H9 (cell line): ENCODE data around the gene VPS18. TPM values are rescaled to one million over a fixed set of nuclear protein-coding genes. Genes with fewer than 3 reads are reported as not detected.
A peak's percentile ranks its signal among the peaks of the same experiment; 100 is the strongest.

Source experiments
- DNase-seq: peaks from one replicate; pipeline ENCODE4 v3.0.0-alpha.2; 2017
- H2AFZ ChIP-seq: one replicate; pipeline ENCODE4 v1.6.1; 2013; ENCODE audit warnings: mild to moderate bottlenecking, low read length, control low read depth, moderate library complexity
- H2AK5ac ChIP-seq: 2 replicates; pipeline ENCODE4 v1.6.1; 2013; ENCODE audit warnings: low read length, control low read depth, mixed read lengths; ENCODE audit not compliant: insufficient read length
- H2BK120ac ChIP-seq: one replicate; pipeline ENCODE4 v1.6.1; 2013; ENCODE audit warnings: low read depth, mild to moderate bottlenecking, low read length, control low read depth, inconsistent platforms; ENCODE audit not compliant: poor library complexity, severe bottlenecking
- H2BK12ac ChIP-seq: 2 replicates; pipeline ENCODE4 v1.6.1; 2013; ENCODE audit warnings: low read length, control low read depth, mixed read lengths, low read depth; ENCODE audit not compliant: insufficient read length
- H2BK15ac ChIP-seq: 2 replicates; pipeline ENCODE4 v1.6.1; 2013; ENCODE audit warnings: low read depth, low read length, control low read depth
- H2BK20ac ChIP-seq: one replicate; pipeline ENCODE4 v1.6.1; 2013; ENCODE audit warnings: low read depth, mild to moderate bottlenecking, low read length, control low read depth, inconsistent platforms; ENCODE audit not compliant: poor library complexity, severe bottlenecking
- H2BK5ac ChIP-seq: 2 replicates; pipeline ENCODE4 v1.6.1; 2013; ENCODE audit warnings: low read length, control low read depth, mixed read lengths; ENCODE audit not compliant: insufficient read length
- H3K14ac ChIP-seq: 2 replicates; pipeline ENCODE4 v1.6.1; 2013; ENCODE audit warnings: low read length, control low read depth; ENCODE audit not compliant: insufficient read depth
- H3K18ac ChIP-seq: 2 replicates; pipeline ENCODE4 v1.6.1; 2013; ENCODE audit warnings: low read depth, mild to moderate bottlenecking, mixed read lengths, low read length, control low read depth; ENCODE audit not compliant: insufficient read length
- H3K23ac ChIP-seq: 2 replicates; pipeline ENCODE4 v1.6.1; 2013; ENCODE audit warnings: low read length, control low read depth, mixed read lengths, low read depth; ENCODE audit not compliant: insufficient read length
- H3K23me2 ChIP-seq: 2 replicates; pipeline ENCODE4 v1.6.1; 2013; ENCODE audit warnings: low read depth, mild to moderate bottlenecking, mixed read lengths, low read length, control low read depth; ENCODE audit not compliant: insufficient read length, poor library complexity, severe bottlenecking
- H3K27ac ChIP-seq: 2 replicates; pipeline ENCODE4 v1.5.1; 2013; ENCODE audit warnings: low read length, control low read depth, mixed read lengths, low read depth; ENCODE audit not compliant: insufficient read length
- H3K27me3 ChIP-seq: 2 replicates; pipeline ENCODE4 v1.6.1; 2013; ENCODE audit warnings: low read length, control low read depth, inconsistent platforms; ENCODE audit not compliant: insufficient read depth
- H3K4ac ChIP-seq: 2 replicates; pipeline ENCODE4 v1.6.1; 2013; ENCODE audit warnings: low read depth, mild to moderate bottlenecking, control low read depth, inconsistent platforms, low read length, moderate library complexity
- H3K4me1 ChIP-seq: 2 replicates; pipeline ENCODE4 v1.6.1; 2013; ENCODE audit warnings: low read length, control low read depth, inconsistent platforms; ENCODE audit not compliant: insufficient read depth
- H3K4me2 ChIP-seq: 2 replicates; pipeline ENCODE4 v1.6.1; 2013; ENCODE audit warnings: low read length, control low read depth, mixed read lengths; ENCODE audit not compliant: insufficient read length, insufficient read depth
- H3K56ac ChIP-seq: 2 replicates; pipeline ENCODE4 v1.6.1; 2013; ENCODE audit warnings: low read depth, mild to moderate bottlenecking, mixed read lengths, low read length, control low read depth; ENCODE audit not compliant: insufficient read length
- H3K79me1 ChIP-seq: 2 replicates; pipeline ENCODE4 v1.6.1; 2013; ENCODE audit warnings: low read depth, mild to moderate bottlenecking, moderate library complexity, low read length, control low read depth, inconsistent platforms; ENCODE audit not compliant: insufficient read depth, poor library complexity, severe bottlenecking
- H3K79me2 ChIP-seq: 2 replicates; pipeline ENCODE4 v1.6.1; 2013; ENCODE audit warnings: low read length, control low read depth, inconsistent platforms; ENCODE audit not compliant: insufficient read depth
- H3K9ac ChIP-seq: 2 replicates; pipeline ENCODE4 v1.6.1; 2013; ENCODE audit warnings: low read length, control low read depth, mixed read lengths; ENCODE audit not compliant: insufficient read length; ENCODE audit errors: extremely low read depth
- H3K9me3 ChIP-seq: one replicate; pipeline ENCODE4 v1.6.1; 2013; ENCODE audit warnings: low read depth, low read length, inconsistent platforms; ENCODE audit not compliant: control insufficient read depth
- H3T11ph ChIP-seq: one replicate; pipeline ENCODE4 v1.6.1; 2013; ENCODE audit warnings: mild to moderate bottlenecking, low read length, control low read depth, inconsistent platforms
- H4K20me1 ChIP-seq: one replicate; pipeline ENCODE4 v1.6.1; 2013; ENCODE audit not compliant: control insufficient read depth, insufficient read length, insufficient read depth
- H4K5ac ChIP-seq: 2 replicates; pipeline ENCODE4 v1.6.1; 2013; ENCODE audit warnings: low read depth, mild to moderate bottlenecking, mixed read lengths, low read length, control low read depth; ENCODE audit not compliant: insufficient read length
- H4K8ac ChIP-seq: replicated peaks from 2 replicates; pipeline ENCODE4 v1.6.1; 2013; ENCODE audit warnings: low read length, control low read depth, mixed read lengths, low read depth; ENCODE audit not compliant: insufficient read length
- H4K91ac ChIP-seq: 2 replicates; pipeline ENCODE4 v1.6.1; 2013; ENCODE audit warnings: low read depth, mild to moderate bottlenecking, moderate library complexity, mixed read lengths, low read length, control low read depth; ENCODE audit not compliant: insufficient read length
- H3K27ac Mint-ChIP-seq, 3 experiments: 2 replicates in 2 of 3; 3 replicates in 1 of 3; pipeline ENCODE4 v1.8.0; 2020 to 2021; ENCODE audit warnings: mixed read lengths in 3 of 3, mild to moderate bottlenecking in 1 of 3, moderate library complexity in 1 of 3
- H3K27me3 Mint-ChIP-seq: 2 replicates; pipeline ENCODE4 v1.8.0; 2021; ENCODE audit warnings: low read depth, mild to moderate bottlenecking, moderate library complexity, mixed read lengths
- H3K36me3 Mint-ChIP-seq, 3 experiments: 2 replicates in 2 of 3; 3 replicates in 1 of 3; pipeline ENCODE4 v1.8.0; 2020 to 2021; ENCODE audit warnings: low read depth in 3 of 3, mixed read lengths in 3 of 3; ENCODE audit not compliant: insufficient read depth in 1 of 3
- H3K4me1 Mint-ChIP-seq, 2 experiments: 2 replicates each; pipeline ENCODE4 v1.8.0; 2020; ENCODE audit warnings: mixed read lengths in 2 of 2
- H3K4me3 Mint-ChIP-seq, 2 experiments: 2 replicates in 1 of 2; 3 replicates in 1 of 2; pipeline ENCODE4 v1.8.0; 2020 to 2021; ENCODE audit warnings: mild to moderate bottlenecking in 2 of 2, mixed read lengths in 2 of 2, moderate library complexity in 1 of 2
- H3K9me3 Mint-ChIP-seq, 2 experiments: 2 replicates in 1 of 2; 3 replicates in 1 of 2; pipeline ENCODE4 v1.8.0; 2020; ENCODE audit warnings: mild to moderate bottlenecking in 2 of 2, mixed read lengths in 2 of 2, moderate library complexity in 1 of 2
- WGBS: extraction: QIAGEN DNeasy Blood & Tissue Kit; methylation state at CpG from one replicate; pipeline ENCODE4 v1.1.7; 2013; ENCODE audit warnings: missing lambda C conversion rate, low lambda C conversion rate, mixed read lengths; ENCODE audit not compliant: insufficient read length; ENCODE audit errors: extremely low coverage; 5-methylcytosine and 5-hydroxymethylcytosine counted together
- total RNA-seq: library from RNA; stranded (reverse); gene quantifications from 2 replicates; pipeline ENCODE4 v1.2.1, GENCODE V29; 2021
- TF ChIP-seq, protein P1 (sequence below): fragments of 200-600 bp; sonication (generic); conservative IDR thresholded peaks from 3 replicates; pipeline ENCODE4 v1.8.0; 2021; ENCODE audit warnings: antibody characterized with exemption, mild to moderate bottlenecking

Gene VPS18
- total RNA-seq, 1 experiment from 2014 or later, result 45.0 TPM

- Histone ChIP-seq H2BK12ac (no peak overlapping the region), H3K9me3 (no peaks in the 10 kb centered on the region), H3K23ac (no peak overlapping the region), H3K56ac (no peak overlapping the region), H3K79me2 (no peaks in the 10 kb centered on the region), H3K23me2 (peaks cover 8% of the 10 kb centered on the region), H2BK15ac (no peak overlapping the region), H4K5ac (no peak overlapping the region), H3K4me1 (no peaks in the 10 kb centered on the region), H3K9ac (peak overlapping the region; percentile 6), H3K27me3 (no peaks in the 10 kb centered on the region; the same call in 1 of the 2 replicates), H3K18ac (peak overlapping the region; percentile 69), H3K14ac (peak overlapping the region; percentile 55), H4K8ac (no peak overlapping the region), H2BK20ac (no peak overlapping the region), H4K91ac (no peak overlapping the region), H3K79me1 (no peaks in the 10 kb centered on the region), H2BK5ac (no peak overlapping the region), H3K4ac (no peak overlapping the region), H3K4me2 (peak overlapping the region; percentile 46), H2AFZ (no peak overlapping the region), H2AK5ac (no peak overlapping the region), H3T11ph (no peak overlapping the region), H3K27ac (no peak overlapping the region), H2BK120ac (no peak overlapping the region), H4K20me1 (no peaks in the 10 kb centered on the region)
- no CpG with 5 or more reads among the region's 7 CpGs for WGBS
- H3K36me3 Mint-ChIP-seq, result no peaks in the 10 kb centered on the region; a peak in 1 of 7 replicates
- no peak overlapping the region for H3K27ac Mint-ChIP-seq
- TF ChIP-seq, protein P1, sequence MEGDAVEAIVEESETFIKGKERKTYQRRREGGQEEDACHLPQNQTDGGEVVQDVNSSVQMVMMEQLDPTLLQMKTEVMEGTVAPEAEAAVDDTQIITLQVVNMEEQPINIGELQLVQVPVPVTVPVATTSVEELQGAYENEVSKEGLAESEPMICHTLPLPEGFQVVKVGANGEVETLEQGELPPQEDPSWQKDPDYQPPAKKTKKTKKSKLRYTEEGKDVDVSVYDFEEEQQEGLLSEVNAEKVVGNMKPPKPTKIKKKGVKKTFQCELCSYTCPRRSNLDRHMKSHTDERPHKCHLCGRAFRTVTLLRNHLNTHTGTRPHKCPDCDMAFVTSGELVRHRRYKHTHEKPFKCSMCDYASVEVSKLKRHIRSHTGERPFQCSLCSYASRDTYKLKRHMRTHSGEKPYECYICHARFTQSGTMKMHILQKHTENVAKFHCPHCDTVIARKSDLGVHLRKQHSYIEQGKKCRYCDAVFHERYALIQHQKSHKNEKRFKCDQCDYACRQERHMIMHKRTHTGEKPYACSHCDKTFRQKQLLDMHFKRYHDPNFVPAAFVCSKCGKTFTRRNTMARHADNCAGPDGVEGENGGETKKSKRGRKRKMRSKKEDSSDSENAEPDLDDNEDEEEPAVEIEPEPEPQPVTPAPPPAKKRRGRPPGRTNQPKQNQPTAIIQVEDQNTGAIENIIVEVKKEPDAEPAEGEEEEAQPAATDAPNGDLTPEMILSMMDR, result no peak
- no peak for DNase-seq
- H3K9me3 Mint-ChIP-seq, result no peaks in the 10 kb centered on the region
- peak overlapping the region; percentile 61 to 71 for H3K4me3 Mint-ChIP-seq
- peaks cover 26 to 30% of the 10 kb centered on the region in 2 experiments for H3K4me1 Mint-ChIP-seq
- peaks cover 77% of the 10 kb centered on the region for H3K27me3 Mint-ChIP-seq
Measured at GRCh38 chr15:40941068-40941527, 46.8 kb downstream of the VPS18 start.
